ENCODE data around the gene ERC2. TPM values are rescaled to one million over a fixed set of nuclear protein-coding genes. Genes with fewer than 3 reads are reported as not detected.
A peak's percentile ranks its signal among the peaks of the same experiment; 100 is the strongest.

ERC2 gene
- total RNA-seq, 4 donors from 2014 or later, result 0.81 to 2.9 (median 1.6) TPM

DNA sequence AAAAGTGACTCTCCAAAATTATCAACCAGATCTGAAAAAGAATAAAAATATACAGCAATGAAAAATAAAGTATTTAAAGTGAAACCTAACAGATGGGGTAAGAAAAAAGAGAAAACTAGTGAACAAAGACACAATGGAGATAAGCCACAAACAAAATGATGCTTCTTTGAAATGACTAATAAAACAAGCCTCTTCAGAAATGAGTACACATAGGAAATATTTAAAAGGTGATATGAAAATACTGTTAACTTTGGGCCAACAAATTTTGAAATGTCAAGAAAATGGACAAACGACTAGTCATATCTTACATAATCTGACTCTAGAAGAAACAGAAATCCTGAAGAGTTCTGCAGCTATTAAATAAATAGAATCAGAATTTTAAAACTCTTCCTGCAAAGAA lies 164.2 kb downstream of the ERC2 start:
- TF ChIP-seq POLR2AphosphoS5 (IDR thresholded peaks at IDR 0.05) (no peak), POLR2A (IDR thresholded peaks at IDR 0.05) (no peak), EP300 (IDR thresholded peaks at IDR 0.05) (no peak)
- TF ChIP-seq, protein P1, sequence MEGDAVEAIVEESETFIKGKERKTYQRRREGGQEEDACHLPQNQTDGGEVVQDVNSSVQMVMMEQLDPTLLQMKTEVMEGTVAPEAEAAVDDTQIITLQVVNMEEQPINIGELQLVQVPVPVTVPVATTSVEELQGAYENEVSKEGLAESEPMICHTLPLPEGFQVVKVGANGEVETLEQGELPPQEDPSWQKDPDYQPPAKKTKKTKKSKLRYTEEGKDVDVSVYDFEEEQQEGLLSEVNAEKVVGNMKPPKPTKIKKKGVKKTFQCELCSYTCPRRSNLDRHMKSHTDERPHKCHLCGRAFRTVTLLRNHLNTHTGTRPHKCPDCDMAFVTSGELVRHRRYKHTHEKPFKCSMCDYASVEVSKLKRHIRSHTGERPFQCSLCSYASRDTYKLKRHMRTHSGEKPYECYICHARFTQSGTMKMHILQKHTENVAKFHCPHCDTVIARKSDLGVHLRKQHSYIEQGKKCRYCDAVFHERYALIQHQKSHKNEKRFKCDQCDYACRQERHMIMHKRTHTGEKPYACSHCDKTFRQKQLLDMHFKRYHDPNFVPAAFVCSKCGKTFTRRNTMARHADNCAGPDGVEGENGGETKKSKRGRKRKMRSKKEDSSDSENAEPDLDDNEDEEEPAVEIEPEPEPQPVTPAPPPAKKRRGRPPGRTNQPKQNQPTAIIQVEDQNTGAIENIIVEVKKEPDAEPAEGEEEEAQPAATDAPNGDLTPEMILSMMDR (IDR thresholded peaks at IDR 0.05), result no peak
- no peaks in the 10 kb centered on the region for H3K27me3 ChIP-seq
- 57 to 77% methylated on average over 1 of the region's 1 CpG for WGBS, 2 donors (ENCODE audit: low coverage in 1 of 2)
- no peak for ATAC-seq
- no peaks in the 10 kb centered on the region for H3K4me1 ChIP-seq
- no peaks in the 10 kb centered on the region for H3K36me3 ChIP-seq
- H3K9me3 ChIP-seq, result no peaks in the 10 kb centered on the region
- H3K27ac ChIP-seq, result no peak overlapping the region
- no peak overlapping the region for H3K4me3 ChIP-seq

DNA sequence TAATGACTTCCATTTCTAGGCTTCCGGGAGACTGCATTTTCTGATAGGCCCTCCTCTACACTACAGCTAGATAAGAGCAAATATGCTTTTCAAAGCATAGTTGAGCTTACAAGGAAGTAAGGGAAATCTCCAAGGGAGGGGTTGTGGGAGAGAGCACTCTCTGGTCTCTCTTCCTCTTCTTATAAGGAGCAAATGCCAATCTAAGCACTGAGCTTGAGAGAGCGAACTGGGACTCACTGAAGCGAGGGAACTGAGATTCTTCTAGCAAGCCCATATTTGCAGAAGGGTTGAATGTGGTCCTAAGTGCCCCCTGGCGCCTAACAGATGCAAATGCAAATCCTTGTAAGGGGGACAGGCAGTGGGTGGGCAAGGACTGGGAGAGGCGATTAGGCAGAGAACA lies 164.8 kb downstream of the ERC2 start:
- Histone ChIP-seq H3K27me3 (no peaks in the 10 kb centered on the region), H3K36me3 (no peaks in the 10 kb centered on the region), H3K9me3 (no peaks in the 10 kb centered on the region), H3K4me3 (no peak overlapping the region), H3K27ac (no peak overlapping the region), H3K4me1 (no peaks in the 10 kb centered on the region)
- ATAC-seq, result no peak
- TF ChIP-seq POLR2A (IDR thresholded peaks at IDR 0.05) (no peak), EP300 (IDR thresholded peaks at IDR 0.05) (no peak), POLR2AphosphoS5 (IDR thresholded peaks at IDR 0.05) (no peak)
- TF ChIP-seq, protein P1 (IDR thresholded peaks at IDR 0.05), result peak in 1 of 4 experiments; percentile 27
- 34 to 51% methylated on average over 3 to 4 of the region's 5 CpGs for WGBS, 2 donors (ENCODE audit: low coverage in 1 of 2)

DNA sequence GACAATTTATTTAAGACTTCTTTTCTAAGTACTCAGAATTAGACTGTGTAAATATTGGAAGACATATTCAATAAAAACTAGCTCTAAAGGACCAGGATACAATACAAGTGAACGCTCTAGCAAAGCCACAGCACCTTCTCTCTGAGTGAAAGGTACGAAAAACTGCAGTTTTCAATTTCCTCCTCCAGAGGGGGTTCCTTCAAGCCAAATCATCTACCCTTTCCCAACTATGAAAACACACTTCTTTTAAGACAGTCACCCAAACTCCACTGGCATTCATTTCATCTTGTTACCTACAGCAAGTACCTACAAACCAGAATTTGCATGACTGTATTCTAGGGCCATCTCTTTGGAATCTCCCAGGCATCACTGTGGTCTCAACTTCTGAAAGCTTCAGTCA lies 165.8 kb downstream of the ERC2 start:
- no peak for ATAC-seq
- no peak for TF ChIP-seq EP300 (IDR thresholded peaks at IDR 0.05)
- TF ChIP-seq POLR2A (IDR thresholded peaks at IDR 0.05), result no peak
- no peak for TF ChIP-seq POLR2AphosphoS5 (IDR thresholded peaks at IDR 0.05)
- TF ChIP-seq, protein P1 (IDR thresholded peaks at IDR 0.05), result no peak
- H3K4me1 ChIP-seq, result no peaks in the 10 kb centered on the region
- no peaks in the 10 kb centered on the region for H3K27me3 ChIP-seq
- H3K36me3 ChIP-seq, result no peaks in the 10 kb centered on the region
- H3K4me3 ChIP-seq, result no peak overlapping the region
- no peak overlapping the region for H3K27ac ChIP-seq
- 76 to 92% methylated on average over 2 of the region's 2 CpGs for WGBS, 2 donors (ENCODE audit: low coverage in 1 of 2)
- no peaks in the 10 kb centered on the region for H3K9me3 ChIP-seq

DNA sequence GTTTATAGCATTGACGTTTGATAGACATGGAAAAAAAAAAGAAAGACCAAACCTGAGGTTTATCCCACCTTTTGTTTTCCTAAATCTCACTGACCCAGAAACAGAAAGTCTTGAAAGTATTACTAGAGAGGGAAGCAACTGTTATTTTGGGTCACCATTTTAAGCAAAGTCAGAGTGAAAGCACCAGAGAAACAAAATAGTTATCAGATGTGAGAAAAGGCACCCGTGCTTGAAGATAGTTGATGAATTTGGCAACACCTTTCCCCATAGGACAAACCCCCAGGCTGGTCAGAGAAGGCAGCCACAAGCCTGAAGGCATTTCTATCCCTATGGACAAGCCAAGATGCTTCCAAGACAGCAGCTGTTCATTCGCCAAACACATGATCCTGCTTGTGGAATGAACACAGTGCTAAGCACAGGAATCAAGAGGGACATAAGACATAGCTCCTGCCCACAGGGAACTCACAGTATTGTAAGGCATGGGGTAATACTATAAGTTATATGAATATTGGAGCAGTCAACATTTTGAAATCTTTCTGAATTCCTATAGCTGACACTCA lies 170.9 kb downstream of the ERC2 start:
- H3K36me3 ChIP-seq, result no peaks in the 10 kb centered on the region
- no peaks in the 10 kb centered on the region for H3K9me3 ChIP-seq
- H3K4me1 ChIP-seq, result no peaks in the 10 kb centered on the region
- no peaks in the 10 kb centered on the region for H3K27me3 ChIP-seq
- TF ChIP-seq EP300 (IDR thresholded peaks at IDR 0.05) (no peak), POLR2AphosphoS5 (IDR thresholded peaks at IDR 0.05) (no peak), POLR2A (IDR thresholded peaks at IDR 0.05) (no peak)
- TF ChIP-seq, protein P1 (IDR thresholded peaks at IDR 0.05), result no peak
- WGBS, 2 donors (ENCODE audit: low coverage in 1 of 2), result 69 to 83% methylated on average over 2 to 3 of the region's 3 CpGs
- no peak for ATAC-seq
- no peak overlapping the region for H3K27ac ChIP-seq
- H3K4me3 ChIP-seq, result no peak overlapping the region

DNA sequence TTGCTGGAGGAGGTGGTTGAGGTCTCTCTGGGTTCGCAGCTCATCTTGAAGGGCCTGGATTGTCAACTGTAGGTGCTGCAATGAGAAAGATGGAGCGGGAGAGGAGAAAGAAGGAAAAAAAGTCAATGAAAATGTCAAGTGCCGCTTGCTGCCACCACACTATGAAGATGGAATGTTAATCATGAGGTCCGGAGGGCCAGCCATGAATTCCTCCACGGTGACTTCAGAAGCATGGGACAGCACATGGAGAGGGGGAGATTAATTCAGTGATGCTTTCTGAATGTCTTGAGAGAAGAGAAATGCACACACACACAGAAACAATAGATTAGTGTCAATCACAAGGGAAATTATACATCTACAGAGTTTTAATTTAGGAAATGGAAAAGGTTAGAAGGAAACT lies 171.9 kb downstream of the ERC2 start:
- ATAC-seq, result no peak
- Histone ChIP-seq H3K9me3 (no peaks in the 10 kb centered on the region), H3K36me3 (no peaks in the 10 kb centered on the region), H3K27me3 (no peaks in the 10 kb centered on the region), H3K27ac (no peak overlapping the region), H3K4me1 (no peaks in the 10 kb centered on the region), H3K4me3 (no peak overlapping the region)
- WGBS, 2 donors (ENCODE audit: low coverage in 1 of 2), result 60 to 90% methylated on average over 1 to 2 of the region's 5 CpGs
- TF ChIP-seq, protein P1 (IDR thresholded peaks at IDR 0.05), result no peak
- TF ChIP-seq EP300 (IDR thresholded peaks at IDR 0.05) (no peak), POLR2A (IDR thresholded peaks at IDR 0.05) (no peak), POLR2AphosphoS5 (IDR thresholded peaks at IDR 0.05) (no peak)
